ENCODE measurements around the gene ENSA.
"Not testable (repeated sequence)": the region's sequence is repeated elsewhere in the genome, so short reads cannot be mapped to it uniquely, and the experiment has no call there.

The ENSA gene

DNA sequence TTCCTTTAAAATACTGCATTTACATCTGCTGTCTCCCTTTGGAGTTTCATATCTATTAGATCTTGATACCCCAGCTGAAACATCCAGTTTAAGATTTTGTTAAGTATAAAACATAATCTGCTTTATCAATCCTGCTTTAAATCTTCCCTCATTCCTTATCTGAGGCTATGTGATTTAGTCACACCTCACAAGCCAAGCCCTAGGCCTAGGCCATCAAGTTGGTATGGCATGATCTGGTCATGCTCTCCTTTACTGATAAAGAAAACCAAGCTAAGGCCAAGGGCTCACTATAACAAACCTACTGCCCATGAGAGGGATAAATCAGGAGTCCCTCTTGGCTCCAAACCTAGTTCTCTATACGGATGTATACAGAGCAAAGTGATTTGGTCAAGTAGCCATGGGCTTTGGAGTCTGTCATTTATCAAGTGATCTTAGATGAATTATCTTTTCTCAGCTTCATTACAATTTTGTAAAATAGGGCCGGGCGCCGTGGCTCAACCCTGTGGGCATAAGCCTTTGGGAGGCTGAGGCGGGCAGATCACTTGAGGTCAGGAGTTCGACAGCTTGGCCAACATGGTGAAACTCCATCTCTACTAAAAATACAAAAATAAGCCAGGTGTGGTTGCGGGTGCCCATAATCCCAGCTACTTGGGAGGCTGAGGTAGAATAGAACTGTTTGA is 22.8 kb downstream of the ENSA start:
- Histone ChIP-seq H3K4me3 (ENCODE audit: low read depth, low read length) (no peak overlapping the region), H3K4me1 (no peaks in the 10 kb centered on the region), H3K9ac (no peak overlapping the region), H3K27me3 (ENCODE audit: control insufficient read depth, insufficient read depth, low read length) (no peaks in the 10 kb centered on the region), H3K9me3 (ENCODE audit: control insufficient read depth, low read length) (no peaks in the 10 kb centered on the region), H3K27ac (no peak overlapping the region), H2AFZ (no peak overlapping the region), H3K79me2 (no peaks in the 10 kb centered on the region), H3K4me2 (ENCODE audit: low read length) (no peak overlapping the region), H3K36me3 (ENCODE audit: control insufficient read depth, insufficient read depth, low read length) (no peaks in the 10 kb centered on the region)
- TF ChIP-seq, protein P1, sequence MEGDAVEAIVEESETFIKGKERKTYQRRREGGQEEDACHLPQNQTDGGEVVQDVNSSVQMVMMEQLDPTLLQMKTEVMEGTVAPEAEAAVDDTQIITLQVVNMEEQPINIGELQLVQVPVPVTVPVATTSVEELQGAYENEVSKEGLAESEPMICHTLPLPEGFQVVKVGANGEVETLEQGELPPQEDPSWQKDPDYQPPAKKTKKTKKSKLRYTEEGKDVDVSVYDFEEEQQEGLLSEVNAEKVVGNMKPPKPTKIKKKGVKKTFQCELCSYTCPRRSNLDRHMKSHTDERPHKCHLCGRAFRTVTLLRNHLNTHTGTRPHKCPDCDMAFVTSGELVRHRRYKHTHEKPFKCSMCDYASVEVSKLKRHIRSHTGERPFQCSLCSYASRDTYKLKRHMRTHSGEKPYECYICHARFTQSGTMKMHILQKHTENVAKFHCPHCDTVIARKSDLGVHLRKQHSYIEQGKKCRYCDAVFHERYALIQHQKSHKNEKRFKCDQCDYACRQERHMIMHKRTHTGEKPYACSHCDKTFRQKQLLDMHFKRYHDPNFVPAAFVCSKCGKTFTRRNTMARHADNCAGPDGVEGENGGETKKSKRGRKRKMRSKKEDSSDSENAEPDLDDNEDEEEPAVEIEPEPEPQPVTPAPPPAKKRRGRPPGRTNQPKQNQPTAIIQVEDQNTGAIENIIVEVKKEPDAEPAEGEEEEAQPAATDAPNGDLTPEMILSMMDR (IDR thresholded peaks at IDR 0.05): no peak

DNA sequence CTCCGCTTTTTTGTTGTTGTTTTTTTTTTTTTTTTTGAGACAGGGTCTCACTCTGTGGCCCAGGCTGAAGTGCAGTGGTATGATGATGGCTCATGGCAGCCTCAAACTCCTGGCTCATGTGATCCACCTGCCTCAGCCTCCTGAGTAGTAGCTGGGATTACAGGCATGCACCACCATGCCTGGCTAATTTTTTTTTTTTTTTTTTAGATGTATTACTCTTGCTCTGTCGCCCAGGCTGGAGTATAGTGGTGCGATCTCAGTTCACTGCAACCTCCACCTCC is 24.0 kb downstream of the ENSA start:
- not testable (repeated sequence) for H3K4me2 ChIP-seq (ENCODE audit: low read length); H3K4me1 ChIP-seq; H3K4me3 ChIP-seq (ENCODE audit: low read depth, low read length); H2AFZ ChIP-seq; H3K79me2 ChIP-seq; H3K9ac ChIP-seq; H3K36me3 ChIP-seq (ENCODE audit: control insufficient read depth, insufficient read depth, low read length); H3K27ac ChIP-seq; H3K27me3 ChIP-seq (ENCODE audit: control insufficient read depth, insufficient read depth, low read length); H3K9me3 ChIP-seq (ENCODE audit: control insufficient read depth, low read length)

DNA sequence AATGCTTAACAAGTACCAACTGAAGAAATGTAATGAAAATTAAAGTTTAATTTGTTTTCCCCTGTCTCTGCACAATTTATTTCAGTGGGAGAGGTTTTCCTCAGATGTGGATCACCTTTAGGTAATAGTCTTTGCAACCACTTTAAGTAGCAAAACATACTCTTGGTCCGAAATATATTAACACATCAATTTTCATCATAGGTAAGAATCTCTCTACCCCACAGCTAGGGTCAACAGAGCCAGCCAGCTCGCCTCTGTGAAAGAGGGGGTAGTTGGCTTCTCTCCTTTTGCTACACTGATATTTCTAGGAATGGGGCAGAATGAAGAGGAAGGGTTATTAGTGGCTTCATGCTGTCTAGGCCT is 25.2 kb downstream of the ENSA start:
- TF ChIP-seq, protein P1 (IDR thresholded peaks at IDR 0.05): no peak
- Histone ChIP-seq H3K27me3 (ENCODE audit: control insufficient read depth, insufficient read depth, low read length) (no peaks in the 10 kb centered on the region), H3K4me1 (no peaks in the 10 kb centered on the region), H3K79me2 (no peaks in the 10 kb centered on the region), H3K27ac (peak overlapping the region; percentile 29), H2AFZ (no peak overlapping the region), H3K4me2 (ENCODE audit: low read length) (no peak overlapping the region), H3K36me3 (ENCODE audit: control insufficient read depth, insufficient read depth, low read length) (no peaks in the 10 kb centered on the region), H3K9ac (no peak overlapping the region), H3K4me3 (ENCODE audit: low read depth, low read length) (no peak overlapping the region), H3K9me3 (ENCODE audit: control insufficient read depth, low read length) (no peaks in the 10 kb centered on the region)

DNA sequence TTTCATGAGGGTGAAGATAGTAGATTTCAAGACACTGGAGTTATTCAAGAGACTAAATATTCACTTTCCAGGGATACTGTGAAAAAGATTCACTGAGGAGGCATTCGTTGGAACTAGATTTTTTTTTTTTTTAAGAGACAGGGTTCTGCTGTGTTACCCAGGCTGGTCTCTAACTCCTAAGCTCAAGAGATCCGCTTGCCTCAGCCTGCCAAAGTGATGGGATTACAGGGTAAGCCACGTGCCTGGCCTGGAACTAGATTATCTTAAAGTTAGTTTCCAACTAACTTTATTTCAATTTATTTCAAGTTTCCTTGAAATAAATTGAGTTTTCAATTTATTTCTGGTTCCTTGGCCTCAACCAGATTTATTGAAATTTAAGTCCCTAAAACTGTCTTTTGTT is 25.7 kb downstream of the ENSA start:
- Histone ChIP-seq H3K27me3 (ENCODE audit: control insufficient read depth, insufficient read depth, low read length) (no peaks in the 10 kb centered on the region), H3K4me2 (ENCODE audit: low read length) (no peak overlapping the region), H3K4me3 (ENCODE audit: low read depth, low read length) (no peak overlapping the region), H3K79me2 (no peaks in the 10 kb centered on the region), H2AFZ (no peak overlapping the region), H3K27ac (no peak overlapping the region), H3K9ac (no peak overlapping the region), H3K9me3 (ENCODE audit: control insufficient read depth, low read length) (no peaks in the 10 kb centered on the region), H3K36me3 (ENCODE audit: control insufficient read depth, insufficient read depth, low read length) (no peaks in the 10 kb centered on the region), H3K4me1 (no peaks in the 10 kb centered on the region)
- TF ChIP-seq, protein P1 (IDR thresholded peaks at IDR 0.05): no peak

DNA sequence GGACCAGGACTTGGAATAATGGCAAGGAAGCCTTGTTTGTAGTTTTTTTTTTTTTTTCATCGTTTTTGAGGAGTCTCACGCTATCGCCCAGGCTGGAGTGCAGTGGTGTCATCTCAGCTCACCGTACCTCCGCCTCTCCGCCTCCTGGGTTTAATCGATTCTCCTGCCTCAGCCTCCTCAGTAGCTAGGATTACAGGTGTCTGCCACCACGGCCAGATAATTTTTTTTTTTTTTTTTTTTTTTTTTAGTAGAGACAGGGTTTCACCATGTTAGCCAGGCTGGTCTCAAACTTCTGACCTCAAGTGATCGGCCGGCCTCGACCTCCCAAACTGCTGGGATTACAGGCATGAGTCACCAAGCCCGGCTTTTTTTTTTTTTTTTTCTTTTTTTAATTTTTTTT is 27.0 kb downstream of the ENSA start:
- not testable (repeated sequence) for H3K9me3 ChIP-seq (ENCODE audit: control insufficient read depth, low read length); H2AFZ ChIP-seq; H3K79me2 ChIP-seq; H3K9ac ChIP-seq; H3K4me3 ChIP-seq (ENCODE audit: low read depth, low read length); H3K4me1 ChIP-seq; H3K27ac ChIP-seq; H3K27me3 ChIP-seq (ENCODE audit: control insufficient read depth, insufficient read depth, low read length); H3K36me3 ChIP-seq (ENCODE audit: control insufficient read depth, insufficient read depth, low read length); H3K4me2 ChIP-seq (ENCODE audit: low read length)

DNA sequence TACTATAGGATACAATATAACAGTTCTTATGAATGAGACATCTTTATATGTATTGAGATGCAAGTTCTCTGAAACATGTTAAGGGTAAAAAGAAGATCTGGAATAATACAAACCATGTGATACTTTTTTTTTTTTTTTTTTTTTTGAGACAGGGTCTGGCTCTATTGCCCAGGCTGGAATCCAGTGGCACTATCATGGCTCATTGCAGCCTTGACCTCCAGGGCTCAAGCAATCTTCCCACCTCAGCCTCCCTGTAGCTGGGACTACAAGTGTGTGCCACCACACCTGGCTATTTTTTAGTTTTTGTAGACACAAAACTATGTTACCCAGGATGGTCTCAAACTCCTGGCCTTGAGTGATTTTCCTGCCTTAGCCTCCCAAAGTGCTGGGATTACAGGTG is 27.9 kb downstream of the ENSA start:
- Histone ChIP-seq H3K27me3 (ENCODE audit: control insufficient read depth, insufficient read depth, low read length) (no peaks in the 10 kb centered on the region), H3K36me3 (ENCODE audit: control insufficient read depth, insufficient read depth, low read length) (no peaks in the 10 kb centered on the region), H3K79me2 (no peaks in the 10 kb centered on the region), H3K4me1 (no peaks in the 10 kb centered on the region), H3K9me3 (ENCODE audit: control insufficient read depth, low read length) (no peaks in the 10 kb centered on the region), H2AFZ (no peak overlapping the region), H3K4me3 (ENCODE audit: low read depth, low read length) (no peak overlapping the region), H3K27ac (no peak overlapping the region), H3K4me2 (ENCODE audit: low read length) (no peak overlapping the region), H3K9ac (no peak overlapping the region)
- TF ChIP-seq, protein P1 (IDR thresholded peaks at IDR 0.05): no peak

DNA sequence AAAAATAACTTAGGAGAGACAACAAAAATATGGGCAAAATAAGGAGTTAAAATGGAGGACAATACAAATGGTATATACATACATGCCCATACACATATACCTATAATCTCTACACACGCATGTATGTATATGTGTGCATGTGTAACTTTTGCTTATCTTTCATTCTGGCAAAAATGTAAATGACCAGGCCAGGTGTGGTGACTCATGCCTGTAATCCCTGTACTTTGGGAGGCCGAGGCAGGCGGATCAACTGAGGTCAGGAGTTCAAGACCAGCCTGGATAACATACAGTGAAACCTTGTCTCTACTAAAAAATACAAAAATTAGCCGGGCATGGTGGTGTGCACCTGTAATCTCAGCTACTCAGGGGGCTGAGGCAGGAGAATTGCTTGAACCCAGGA is 31.1 kb downstream of the ENSA start:
- not testable (repeated sequence) for H3K4me1 ChIP-seq; H2AFZ ChIP-seq; H3K4me3 ChIP-seq (ENCODE audit: low read depth, low read length); H3K4me2 ChIP-seq (ENCODE audit: low read length); H3K9ac ChIP-seq; H3K9me3 ChIP-seq (ENCODE audit: control insufficient read depth, low read length); H3K27ac ChIP-seq; H3K79me2 ChIP-seq; H3K36me3 ChIP-seq (ENCODE audit: control insufficient read depth, insufficient read depth, low read length); H3K27me3 ChIP-seq (ENCODE audit: control insufficient read depth, insufficient read depth, low read length)

Measured in parathyroid adenoma (tissue), 2 donors.